Vagina (tissue), 2 donors: ENCODE results near the gene RYR2.

Experiments
- CTCF ChIP-seq, 3 experiments: fragments of 450-650 bp in 2 of 3; fragments of 200-600 bp in 1 of 3; sonication (generic) in 1 of 3; IDR thresholded peaks; one replicate each; pipeline ENCODE4 v1.5.1; 2017 to 2019; ENCODE audit warnings: antibody characterized with exemption in 3 of 3, mild to moderate bottlenecking in 2 of 3, moderate library complexity in 2 of 3
- POLR2A ChIP-seq, 2 donors: fragments of 450-650 bp; IDR thresholded peaks; one replicate each; pipeline ENCODE4 v1.6.1; 2017; ENCODE audit warnings: antibody characterized with exemption in 2 of 2, mild to moderate bottlenecking in 2 of 2, moderate library complexity in 2 of 2
- POLR2AphosphoS5 ChIP-seq, 2 donors: sonication (generic); formaldehyde crosslinking; IDR thresholded peaks; one replicate each; pipeline ENCODE4 v1.9.0; 2017; ENCODE audit warnings: antibody characterized with exemption in 2 of 2, mild to moderate bottlenecking in 2 of 2, low read depth in 1 of 2; ENCODE audit not compliant: insufficient read depth in 1 of 2

- TF ChIP-seq CTCF (IDR thresholded peaks at IDR 0.05): no peak
- no peak for TF ChIP-seq POLR2A (IDR thresholded peaks at IDR 0.05)
- no peak for TF ChIP-seq POLR2AphosphoS5 (IDR thresholded peaks at IDR 0.05; ENCODE audit: insufficient read depth in 1 of 2, low read depth in 1 of 2)
Measured at GRCh38 chr1:237583270-237583669, 541.3 kb downstream of the RYR2 start.
